Measurements from ENCODE around the gene HNRNPA2B1.

DNA sequence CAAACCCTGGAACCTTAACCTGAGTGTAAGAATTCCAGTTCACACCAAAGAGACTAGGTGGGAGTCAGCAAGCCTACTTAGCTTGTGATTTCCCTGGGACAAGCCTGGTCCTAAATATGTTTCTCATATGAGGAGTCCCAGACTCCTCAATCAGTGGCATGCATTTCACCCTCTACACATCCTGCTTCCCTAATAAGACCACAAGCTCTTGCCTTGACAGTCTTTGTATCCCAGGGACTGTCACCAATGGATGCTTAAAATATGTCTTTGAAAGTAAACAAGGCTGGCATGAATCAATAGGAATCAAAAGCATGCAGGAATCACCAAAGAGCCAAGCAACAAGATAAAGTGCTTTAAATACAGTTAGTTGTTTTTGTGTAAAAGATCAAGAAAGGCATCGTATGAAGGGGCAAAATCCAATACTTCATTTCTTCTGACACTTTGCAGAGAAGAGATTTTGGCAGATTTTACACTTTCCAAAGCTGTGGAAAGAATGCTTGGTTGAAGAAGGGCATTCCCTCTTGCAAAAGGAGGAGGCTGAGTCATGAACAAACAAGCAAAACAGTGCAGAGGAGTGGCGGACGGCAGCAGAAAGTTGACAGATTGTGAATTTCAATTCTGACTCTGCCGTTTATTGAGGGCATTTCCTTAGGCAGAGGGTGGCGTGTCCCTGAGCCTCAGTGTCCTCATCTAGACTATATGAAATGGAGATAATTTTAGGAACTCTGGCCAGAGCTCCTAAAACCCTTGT is 57.1 kb downstream of the HNRNPA2B1 start:
- no peak for TF ChIP-seq EZH2phosphoT487 (IDR thresholded peaks at IDR 0.05; ENCODE audit: low read length)
- TF ChIP-seq, protein P1, sequence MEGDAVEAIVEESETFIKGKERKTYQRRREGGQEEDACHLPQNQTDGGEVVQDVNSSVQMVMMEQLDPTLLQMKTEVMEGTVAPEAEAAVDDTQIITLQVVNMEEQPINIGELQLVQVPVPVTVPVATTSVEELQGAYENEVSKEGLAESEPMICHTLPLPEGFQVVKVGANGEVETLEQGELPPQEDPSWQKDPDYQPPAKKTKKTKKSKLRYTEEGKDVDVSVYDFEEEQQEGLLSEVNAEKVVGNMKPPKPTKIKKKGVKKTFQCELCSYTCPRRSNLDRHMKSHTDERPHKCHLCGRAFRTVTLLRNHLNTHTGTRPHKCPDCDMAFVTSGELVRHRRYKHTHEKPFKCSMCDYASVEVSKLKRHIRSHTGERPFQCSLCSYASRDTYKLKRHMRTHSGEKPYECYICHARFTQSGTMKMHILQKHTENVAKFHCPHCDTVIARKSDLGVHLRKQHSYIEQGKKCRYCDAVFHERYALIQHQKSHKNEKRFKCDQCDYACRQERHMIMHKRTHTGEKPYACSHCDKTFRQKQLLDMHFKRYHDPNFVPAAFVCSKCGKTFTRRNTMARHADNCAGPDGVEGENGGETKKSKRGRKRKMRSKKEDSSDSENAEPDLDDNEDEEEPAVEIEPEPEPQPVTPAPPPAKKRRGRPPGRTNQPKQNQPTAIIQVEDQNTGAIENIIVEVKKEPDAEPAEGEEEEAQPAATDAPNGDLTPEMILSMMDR (IDR thresholded peaks at IDR 0.05; ENCODE audit: low read length), result no peak

Measured in MM.1S (cell line).